Measurements from ENCODE around the gene BRINP3. TPM values are rescaled to one million over a fixed set of nuclear protein-coding genes. Genes with fewer than 3 reads are reported as not detected.

Gene BRINP3
- total and polyA plus RNA-seq, 3 experiments from 2014 or later = not detected

DNA sequence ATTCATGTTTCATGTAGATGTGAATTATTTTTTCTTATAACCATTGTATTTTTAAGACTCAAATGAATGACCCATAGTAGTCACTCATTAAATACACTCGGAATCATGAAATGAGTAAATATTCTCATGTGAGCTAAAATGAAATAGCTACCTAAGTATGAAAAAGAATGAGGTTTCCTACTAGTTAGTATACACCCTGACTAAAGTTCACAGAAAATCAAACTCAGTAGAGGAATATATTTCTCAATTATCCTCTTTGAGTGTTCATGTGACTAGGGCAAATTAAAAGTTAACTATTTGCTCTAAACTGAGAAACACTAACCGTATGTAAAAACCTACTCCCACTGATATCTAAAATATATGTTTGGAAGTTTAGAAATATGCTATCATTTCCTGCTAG lies 187.8 kb downstream of the BRINP3 start:
- Mint-ChIP-seq H3K4me3 (no peak overlapping the region), H3K4me1 (no peaks in the 10 kb centered on the region)
- H3K4me3 ChIP-seq (ENCODE audit: low read length) = no peak overlapping the region

DNA sequence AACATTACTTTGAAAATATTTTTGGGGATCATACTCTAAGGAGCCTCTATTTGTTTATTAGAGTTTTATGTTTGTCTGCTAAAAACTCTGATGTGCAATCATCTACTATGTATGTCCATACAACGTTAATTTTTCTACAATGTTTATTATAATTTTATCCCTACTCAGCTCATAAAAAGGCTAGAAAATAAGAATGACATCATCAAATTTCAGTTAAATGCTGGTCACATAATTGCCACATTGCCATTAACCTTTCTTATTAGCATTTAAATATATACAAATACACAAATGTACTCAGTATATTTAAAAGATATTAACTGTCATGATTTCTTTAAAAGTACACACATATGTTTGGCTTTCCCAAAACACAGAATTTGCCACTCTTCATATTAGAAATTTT lies 191.6 kb downstream of the BRINP3 start:
- CTCF ChIA-PET = no interaction called here

More for the DNA sequence above, 187.8 kb downstream of the BRINP3 start:
- CTCF ChIA-PET = no interaction called here
- H3K36me3 ChIP-seq (ENCODE audit: insufficient read depth, low read length) = no peaks in the 10 kb centered on the region
- no peak for DNase-seq
- peaks cover 0 to 41% (median 8%) of the 10 kb centered on the region in 5 donors for H3K9me3 Mint-ChIP-seq
- no peaks in the 10 kb centered on the region for H3K4me1 ChIP-seq (ENCODE audit: insufficient read depth, low read length)
- POLR2A ChIA-PET = no interaction called here
- no peaks in the 10 kb centered on the region for H3K36me3 Mint-ChIP-seq
- no peak overlapping the region for H3K27ac Mint-ChIP-seq
- H3K9me3 ChIP-seq (ENCODE audit: low read length) = no peaks in the 10 kb centered on the region
- no peaks in the 10 kb centered on the region for H3K27me3 ChIP-seq (ENCODE audit: insufficient read depth, low read length, poor library complexity, severe bottlenecking)
- no peaks in the 10 kb centered on the region for H3K27me3 Mint-ChIP-seq
- no peak overlapping the region for H3K27ac ChIP-seq (ENCODE audit: low read depth, low read length)

DNA sequence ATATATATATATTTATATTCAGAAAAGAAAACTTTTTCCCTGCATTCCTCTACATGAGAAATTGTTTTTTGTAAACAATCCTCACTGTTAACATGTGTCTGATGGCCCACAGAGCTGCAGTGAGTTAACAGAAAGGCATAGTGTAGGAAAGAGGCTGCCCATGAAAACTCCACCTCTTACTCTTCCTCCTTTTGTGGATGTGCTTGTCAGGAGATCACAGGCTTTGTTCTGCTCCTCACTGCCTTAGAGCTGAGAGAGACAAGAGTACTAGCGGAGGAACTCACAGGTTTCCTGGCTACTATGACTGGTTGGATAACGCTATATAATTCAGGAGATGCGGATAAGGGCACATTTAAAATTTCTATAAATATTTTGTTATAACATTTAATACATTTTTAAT lies 200.6 kb downstream of the BRINP3 start:
- no peaks in the 10 kb centered on the region for H3K27me3 ChIP-seq (ENCODE audit: insufficient read depth, low read length, poor library complexity, severe bottlenecking)
- H3K4me1 ChIP-seq (ENCODE audit: insufficient read depth, low read length) = no peaks in the 10 kb centered on the region
- Mint-ChIP-seq H3K4me3 (no peak overlapping the region), H3K27ac (no peak overlapping the region), H3K36me3 (peaks cover 0 to 2% (median 0%) of the 10 kb centered on the region in 3 donors), H3K27me3 (no peaks in the 10 kb centered on the region), H3K4me1 (no peaks in the 10 kb centered on the region), H3K9me3 (peaks cover 0 to 40% (median 7%) of the 10 kb centered on the region in 5 donors)
- H3K36me3 ChIP-seq (ENCODE audit: insufficient read depth, low read length) = no peaks in the 10 kb centered on the region
- ChIA-PET CTCF (no interaction called here), POLR2A (no interaction called here)
- no peaks in the 10 kb centered on the region for H3K9me3 ChIP-seq (ENCODE audit: low read length)
- H3K4me3 ChIP-seq (ENCODE audit: low read length) = no peak overlapping the region
- no peak for DNase-seq
- no peak overlapping the region for H3K27ac ChIP-seq (ENCODE audit: low read depth, low read length)

More for the DNA sequence above, 191.6 kb downstream of the BRINP3 start:
- peaks cover 0 to 29% (median 8%) of the 10 kb centered on the region in 5 donors for H3K9me3 Mint-ChIP-seq
- H3K36me3 Mint-ChIP-seq = no peaks in the 10 kb centered on the region
- DNase-seq = no peak
- no peak overlapping the region for H3K4me3 ChIP-seq (ENCODE audit: low read length)
- H3K27ac ChIP-seq (ENCODE audit: low read depth, low read length) = no peak overlapping the region
- no peaks in the 10 kb centered on the region for H3K27me3 ChIP-seq (ENCODE audit: insufficient read depth, low read length, poor library complexity, severe bottlenecking)
- H3K4me1 Mint-ChIP-seq = no peaks in the 10 kb centered on the region
- no peaks in the 10 kb centered on the region for H3K9me3 ChIP-seq (ENCODE audit: low read length)
- no peak overlapping the region for H3K4me3 Mint-ChIP-seq
- no peaks in the 10 kb centered on the region for H3K36me3 ChIP-seq (ENCODE audit: insufficient read depth, low read length)
- POLR2A ChIA-PET = no interaction called here
- H3K4me1 ChIP-seq (ENCODE audit: insufficient read depth, low read length) = no peaks in the 10 kb centered on the region
- no peaks in the 10 kb centered on the region for H3K27me3 Mint-ChIP-seq
- no peak overlapping the region for H3K27ac Mint-ChIP-seq

DNA sequence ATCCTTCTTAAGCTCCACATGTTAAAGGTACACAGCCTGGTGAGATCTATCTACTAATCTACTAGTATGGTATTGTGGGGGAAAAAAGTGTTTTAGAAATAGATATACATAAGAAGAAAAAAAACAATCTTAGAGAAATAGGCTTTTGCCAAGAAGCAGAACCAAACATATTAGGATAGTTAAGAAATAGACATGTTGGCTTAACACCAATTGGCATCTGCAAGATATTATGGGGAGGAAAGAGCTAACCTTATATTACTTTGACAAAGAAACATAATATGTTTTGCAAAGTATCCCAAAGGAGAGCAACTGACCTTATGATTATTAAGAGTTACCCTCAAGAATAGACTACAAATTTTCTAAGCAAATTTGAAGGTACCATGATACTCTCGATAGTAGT lies 202.9 kb downstream of the BRINP3 start:
- Histone ChIP-seq H3K4me1 (ENCODE audit: insufficient read depth, low read length) (no peaks in the 10 kb centered on the region), H3K4me3 (ENCODE audit: low read length) (no peak overlapping the region), H3K27me3 (ENCODE audit: insufficient read depth, low read length, poor library complexity, severe bottlenecking) (no peaks in the 10 kb centered on the region), H3K27ac (ENCODE audit: low read depth, low read length) (no peak overlapping the region), H3K9me3 (ENCODE audit: low read length) (no peaks in the 10 kb centered on the region), H3K36me3 (ENCODE audit: insufficient read depth, low read length) (no peaks in the 10 kb centered on the region)
- no peak for DNase-seq
- Mint-ChIP-seq H3K27me3 (no peaks in the 10 kb centered on the region), H3K36me3 (no peaks in the 10 kb centered on the region), H3K27ac (no peak overlapping the region), H3K4me1 (no peaks in the 10 kb centered on the region), H3K4me3 (no peak overlapping the region), H3K9me3 (peaks cover 2 to 43% (median 7%) of the 10 kb centered on the region in 5 donors)
- CTCF ChIA-PET = no interaction called here
- POLR2A ChIA-PET = no interaction called here

DNA sequence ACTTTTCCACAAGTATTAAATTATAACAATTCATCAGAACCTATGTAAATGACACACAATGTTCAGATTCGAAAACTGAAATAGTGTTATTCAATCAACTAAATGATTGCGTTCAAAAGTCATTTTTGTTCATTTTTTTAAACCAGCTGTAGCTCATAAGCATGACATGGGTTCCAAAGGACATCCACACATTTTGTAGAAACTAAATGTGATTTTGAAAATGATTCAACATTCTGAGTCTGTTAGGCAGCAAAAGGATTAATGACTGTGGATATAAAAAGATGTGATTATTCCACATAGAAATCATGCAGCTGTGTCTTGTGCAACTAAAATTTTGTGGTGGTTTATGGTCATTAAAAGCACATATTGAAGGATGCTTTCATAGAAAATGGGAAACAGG lies 204.5 kb downstream of the BRINP3 start:
- H3K4me1 Mint-ChIP-seq = no peaks in the 10 kb centered on the region
- H3K27me3 ChIP-seq (ENCODE audit: insufficient read depth, low read length, poor library complexity, severe bottlenecking) = no peaks in the 10 kb centered on the region
- H3K27ac Mint-ChIP-seq = no peak overlapping the region
- H3K27ac ChIP-seq (ENCODE audit: low read depth, low read length) = no peak overlapping the region
- peaks cover 2 to 34% (median 7%) of the 10 kb centered on the region in 5 donors for H3K9me3 Mint-ChIP-seq
- no peaks in the 10 kb centered on the region for H3K4me1 ChIP-seq (ENCODE audit: insufficient read depth, low read length)
- H3K36me3 ChIP-seq (ENCODE audit: insufficient read depth, low read length) = no peaks in the 10 kb centered on the region
- no peaks in the 10 kb centered on the region for H3K36me3 Mint-ChIP-seq
- H3K4me3 ChIP-seq (ENCODE audit: low read length) = no peak overlapping the region
- no peak overlapping the region for H3K4me3 Mint-ChIP-seq
- ChIA-PET POLR2A (no interaction called here), CTCF (no interaction called here)
- H3K27me3 Mint-ChIP-seq = no peaks in the 10 kb centered on the region
- DNase-seq = no peak
- no peaks in the 10 kb centered on the region for H3K9me3 ChIP-seq (ENCODE audit: low read length)

DNA sequence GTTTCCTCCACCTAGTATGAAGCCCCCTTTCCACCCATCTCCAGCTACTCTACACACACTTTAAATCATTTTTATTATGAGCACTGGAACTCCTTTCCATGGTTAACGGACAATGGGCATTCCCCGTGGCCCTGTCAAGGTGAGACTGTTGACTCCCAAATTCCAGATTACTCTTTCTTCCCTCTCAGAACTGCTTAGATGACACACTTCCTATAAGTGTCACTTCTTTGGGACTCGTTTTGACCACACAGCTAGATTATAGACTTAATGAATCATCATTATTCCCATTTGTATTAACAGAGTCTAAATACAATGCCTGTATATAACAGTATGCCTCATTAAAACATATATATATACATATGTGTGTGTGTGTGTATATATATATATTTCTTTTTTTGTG lies 215.1 kb downstream of the BRINP3 start:
- Histone ChIP-seq H3K36me3 (ENCODE audit: insufficient read depth, low read length) (no peaks in the 10 kb centered on the region), H3K27ac (ENCODE audit: low read depth, low read length) (no peak overlapping the region), H3K4me1 (ENCODE audit: insufficient read depth, low read length) (no peaks in the 10 kb centered on the region), H3K9me3 (ENCODE audit: low read length) (no peaks in the 10 kb centered on the region), H3K27me3 (ENCODE audit: insufficient read depth, low read length, poor library complexity, severe bottlenecking) (no peaks in the 10 kb centered on the region), H3K4me3 (ENCODE audit: low read length) (no peak overlapping the region)
- Mint-ChIP-seq H3K4me3 (no peak overlapping the region), H3K36me3 (no peaks in the 10 kb centered on the region), H3K27me3 (no peaks in the 10 kb centered on the region), H3K27ac (no peak overlapping the region), H3K4me1 (no peaks in the 10 kb centered on the region), H3K9me3 (peaks cover 2 to 27% (median 22%) of the 10 kb centered on the region in 5 donors)
- DNase-seq = no peak
- CTCF ChIA-PET = no interaction called here
- POLR2A ChIA-PET = no interaction called here

DNA sequence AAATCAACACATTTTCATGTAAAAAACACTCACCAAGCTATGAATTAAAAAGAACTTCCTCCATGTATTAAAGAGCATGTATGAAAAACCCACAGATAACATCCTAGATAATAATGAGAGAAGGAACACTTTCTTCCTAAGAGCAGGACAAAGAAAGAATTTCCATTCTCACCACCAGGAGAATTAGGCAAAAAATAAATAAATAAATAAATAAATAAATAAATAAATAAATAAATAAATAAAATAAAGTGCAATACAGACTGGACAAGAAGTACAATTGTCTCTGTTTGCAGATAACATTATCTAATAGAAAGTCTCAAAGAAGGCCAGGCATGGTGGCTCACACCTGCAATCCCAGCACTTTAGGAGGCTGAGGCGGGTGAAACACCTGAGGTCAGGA lies 218.2 kb downstream of the BRINP3 start:
- H3K36me3 ChIP-seq (ENCODE audit: insufficient read depth, low read length) = no peaks in the 10 kb centered on the region
- no peak overlapping the region for H3K4me3 Mint-ChIP-seq
- no peaks in the 10 kb centered on the region for H3K4me1 Mint-ChIP-seq
- H3K9me3 ChIP-seq (ENCODE audit: low read length) = no peaks in the 10 kb centered on the region
- no peaks in the 10 kb centered on the region for H3K4me1 ChIP-seq (ENCODE audit: insufficient read depth, low read length)
- ChIA-PET CTCF (no interaction called here), POLR2A (no interaction called here)
- no peaks in the 10 kb centered on the region for H3K27me3 Mint-ChIP-seq
- H3K4me3 ChIP-seq (ENCODE audit: low read length) = no peak overlapping the region
- DNase-seq = no peak
- no peaks in the 10 kb centered on the region for H3K36me3 Mint-ChIP-seq
- no peaks in the 10 kb centered on the region for H3K27me3 ChIP-seq (ENCODE audit: insufficient read depth, low read length, poor library complexity, severe bottlenecking)
- H3K27ac ChIP-seq (ENCODE audit: low read depth, low read length) = no peak overlapping the region
- H3K9me3 Mint-ChIP-seq = peaks cover 14 to 39% (median 22%) of the 10 kb centered on the region in 5 donors
- no peak overlapping the region for H3K27ac Mint-ChIP-seq

DNA sequence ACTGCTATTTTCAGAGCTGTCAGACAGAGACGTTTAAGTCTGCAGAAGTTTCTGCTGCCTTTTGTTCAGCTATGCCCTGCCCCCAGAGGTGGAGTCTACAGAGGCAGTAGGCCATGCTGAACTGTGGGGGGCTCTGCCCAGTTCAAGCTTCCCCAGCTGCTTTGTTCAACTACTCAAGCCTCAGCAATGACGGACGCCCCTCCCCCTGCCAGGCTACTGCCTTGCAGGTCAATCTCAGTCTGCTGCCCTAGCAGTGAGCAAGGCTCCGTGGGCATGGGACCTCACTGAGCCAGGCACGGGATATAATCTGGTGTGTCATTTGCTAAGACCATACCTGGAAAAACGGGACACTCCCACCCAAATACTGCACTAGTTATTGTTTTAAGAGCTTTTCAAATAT lies 219.7 kb downstream of the BRINP3 start:
- ChIA-PET POLR2A (no interaction called here), CTCF (no interaction called here)
- H3K9me3 ChIP-seq (ENCODE audit: low read length) = no peaks in the 10 kb centered on the region
- H3K36me3 ChIP-seq (ENCODE audit: insufficient read depth, low read length) = no peaks in the 10 kb centered on the region
- H3K9me3 Mint-ChIP-seq = peaks cover 14 to 46% (median 31%) of the 10 kb centered on the region in 5 donors
- no peak for DNase-seq
- H3K4me3 Mint-ChIP-seq = no peak overlapping the region
- no peak overlapping the region for H3K27ac Mint-ChIP-seq
- H3K27me3 Mint-ChIP-seq = no peaks in the 10 kb centered on the region
- H3K4me1 ChIP-seq (ENCODE audit: insufficient read depth, low read length) = no peaks in the 10 kb centered on the region
- H3K36me3 Mint-ChIP-seq = no peaks in the 10 kb centered on the region
- no peak overlapping the region for H3K27ac ChIP-seq (ENCODE audit: low read depth, low read length)
- H3K4me3 ChIP-seq (ENCODE audit: low read length) = no peak overlapping the region
- H3K4me1 Mint-ChIP-seq = no peaks in the 10 kb centered on the region
- no peaks in the 10 kb centered on the region for H3K27me3 ChIP-seq (ENCODE audit: insufficient read depth, low read length, poor library complexity, severe bottlenecking)

DNA sequence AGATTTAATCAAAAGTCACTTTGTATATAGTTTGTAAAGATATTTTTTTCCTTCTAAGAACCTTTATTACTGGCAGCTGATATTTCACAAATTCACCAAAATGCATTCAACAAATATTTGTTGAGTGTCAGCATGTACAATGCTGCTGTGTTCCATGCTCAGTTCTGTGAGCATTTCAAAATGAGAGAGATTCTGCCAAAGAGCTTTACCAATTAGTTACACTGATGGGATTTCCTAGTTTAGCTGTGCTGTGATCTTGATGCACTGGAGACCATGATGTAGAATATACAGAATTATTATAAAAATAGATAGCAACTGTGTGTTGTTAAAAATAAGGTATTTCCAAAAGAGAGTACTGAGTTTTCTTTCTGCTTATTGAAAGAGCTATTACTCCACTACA lies 225.6 kb downstream of the BRINP3 start:
- Mint-ChIP-seq H3K4me1 (no peaks in the 10 kb centered on the region), H3K4me3 (no peak overlapping the region), H3K27me3 (no peaks in the 10 kb centered on the region), H3K36me3 (no peaks in the 10 kb centered on the region), H3K27ac (no peak overlapping the region), H3K9me3 (peaks cover 18 to 37% (median 25%) of the 10 kb centered on the region in 5 donors)
- no peak overlapping the region for H3K4me3 ChIP-seq (ENCODE audit: low read length)
- no peaks in the 10 kb centered on the region for H3K36me3 ChIP-seq (ENCODE audit: insufficient read depth, low read length)
- no peak overlapping the region for H3K27ac ChIP-seq (ENCODE audit: low read depth, low read length)
- DNase-seq = no peak
- H3K4me1 ChIP-seq (ENCODE audit: insufficient read depth, low read length) = no peaks in the 10 kb centered on the region
- no peaks in the 10 kb centered on the region for H3K27me3 ChIP-seq (ENCODE audit: insufficient read depth, low read length, poor library complexity, severe bottlenecking)
- ChIA-PET POLR2A (no interaction called here), CTCF (no interaction called here)
- H3K9me3 ChIP-seq (ENCODE audit: low read length) = no peaks in the 10 kb centered on the region
